Choroid plexus epithelial cell (primary cell): ENCODE data around the gene CACUL1.
A peak's percentile ranks its signal among the peaks of the same experiment; 100 is the strongest.
"Not testable (repeated sequence)": the region's sequence is repeated elsewhere in the genome, so short reads cannot be mapped to it uniquely, and the experiment has no call there.

Source experiments
- DNase-seq: peaks from one replicate; pipeline ENCODE4 v3.0.0-alpha.2; 2010; ENCODE audit warnings: low read depth
- H3K4me3 ChIP-seq: 2 replicates; pipeline ENCODE4 v1.5.1; 2011; ENCODE audit warnings: low read depth, mild to moderate bottlenecking, control low read depth, low read length, moderate library complexity
- TF ChIP-seq, protein P1 (sequence below): conservative IDR thresholded peaks from 2 replicates; pipeline ENCODE4 v1.5.1; 2011; ENCODE audit warnings: low read depth, mild to moderate bottlenecking, control low read depth, inconsistent platforms, low read length, moderate library complexity

CACUL1 gene

DNA sequence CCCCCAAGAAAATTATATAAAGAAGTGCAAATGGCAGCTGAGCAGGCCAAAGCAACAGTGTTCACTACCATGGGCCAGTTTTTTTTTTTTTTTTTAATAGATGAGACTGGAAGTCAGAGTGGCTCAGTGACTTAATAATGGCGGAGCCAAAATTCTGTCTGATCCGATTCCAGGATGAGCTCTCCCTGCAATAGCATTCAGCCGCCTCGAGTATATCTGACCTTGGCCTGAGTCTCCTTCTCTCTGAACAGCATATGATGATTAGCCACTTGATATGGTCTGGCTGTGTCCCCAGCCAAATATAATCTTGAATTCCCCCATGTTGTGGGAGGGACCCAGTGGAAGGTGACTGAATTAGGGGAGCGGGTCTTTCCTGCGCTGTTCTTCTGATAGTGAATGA lies 82.6 kb downstream of the CACUL1 start:
- DNase-seq = no peak
- TF ChIP-seq, protein P1, sequence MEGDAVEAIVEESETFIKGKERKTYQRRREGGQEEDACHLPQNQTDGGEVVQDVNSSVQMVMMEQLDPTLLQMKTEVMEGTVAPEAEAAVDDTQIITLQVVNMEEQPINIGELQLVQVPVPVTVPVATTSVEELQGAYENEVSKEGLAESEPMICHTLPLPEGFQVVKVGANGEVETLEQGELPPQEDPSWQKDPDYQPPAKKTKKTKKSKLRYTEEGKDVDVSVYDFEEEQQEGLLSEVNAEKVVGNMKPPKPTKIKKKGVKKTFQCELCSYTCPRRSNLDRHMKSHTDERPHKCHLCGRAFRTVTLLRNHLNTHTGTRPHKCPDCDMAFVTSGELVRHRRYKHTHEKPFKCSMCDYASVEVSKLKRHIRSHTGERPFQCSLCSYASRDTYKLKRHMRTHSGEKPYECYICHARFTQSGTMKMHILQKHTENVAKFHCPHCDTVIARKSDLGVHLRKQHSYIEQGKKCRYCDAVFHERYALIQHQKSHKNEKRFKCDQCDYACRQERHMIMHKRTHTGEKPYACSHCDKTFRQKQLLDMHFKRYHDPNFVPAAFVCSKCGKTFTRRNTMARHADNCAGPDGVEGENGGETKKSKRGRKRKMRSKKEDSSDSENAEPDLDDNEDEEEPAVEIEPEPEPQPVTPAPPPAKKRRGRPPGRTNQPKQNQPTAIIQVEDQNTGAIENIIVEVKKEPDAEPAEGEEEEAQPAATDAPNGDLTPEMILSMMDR = no peak
- H3K4me3 ChIP-seq = no peak overlapping the region

DNA sequence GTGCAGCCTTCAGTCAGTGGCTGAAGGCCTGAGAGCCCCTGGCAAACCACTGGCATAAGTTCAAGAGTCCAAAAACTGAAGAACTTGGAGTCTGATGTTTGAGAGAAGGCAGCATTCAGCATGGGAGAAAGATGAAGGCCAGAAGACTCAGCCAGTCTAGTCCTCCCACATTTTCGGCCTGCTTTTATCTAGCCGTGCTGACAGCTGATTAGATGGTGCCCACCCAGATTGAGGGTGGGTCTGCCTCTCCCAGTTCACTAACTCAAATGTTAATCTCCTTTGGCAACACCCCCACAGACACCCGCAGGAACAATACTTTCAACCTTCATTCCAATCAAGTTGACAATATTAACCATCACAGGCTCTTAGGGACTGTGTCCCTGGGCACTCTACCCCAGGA lies 83.5 kb downstream of the CACUL1 start:
- H3K4me3 ChIP-seq, DNase-seq: not testable (repeated sequence)

DNA sequence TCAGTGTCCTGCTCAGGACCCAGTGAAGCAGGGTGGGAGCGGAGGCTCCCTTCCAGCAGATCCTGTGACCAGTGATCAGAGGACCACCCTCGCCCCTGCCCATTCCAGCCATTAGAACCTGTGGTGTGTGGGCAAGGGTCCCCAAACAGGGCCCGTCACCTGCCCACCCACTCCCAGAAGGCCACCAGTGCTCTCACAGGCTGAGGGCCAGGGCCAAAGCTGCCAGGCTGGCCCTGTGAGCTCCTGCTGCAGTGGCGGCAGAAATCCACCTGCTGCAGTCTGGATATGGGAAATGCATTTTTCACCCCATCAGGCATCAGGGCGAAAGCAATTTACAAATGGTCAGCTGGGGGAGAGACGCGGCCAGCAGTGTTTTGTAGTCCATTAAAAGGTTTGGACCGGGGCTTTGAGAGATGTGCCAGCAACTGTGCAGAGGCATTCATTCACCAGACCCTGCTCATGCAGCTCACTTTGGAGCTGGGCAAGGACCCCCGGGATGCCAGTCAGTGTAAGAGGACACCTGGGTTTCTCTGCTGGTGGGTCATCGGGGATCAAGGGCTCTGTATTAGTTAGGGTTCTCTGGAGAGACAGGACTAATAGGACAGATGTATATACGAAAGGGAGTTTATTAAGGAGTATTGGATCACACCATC lies 84.2 kb downstream of the CACUL1 start:
- TF ChIP-seq, protein P1 = no peak
- H3K4me3 ChIP-seq = no peak overlapping the region
- DNase-seq = no peak

DNA sequence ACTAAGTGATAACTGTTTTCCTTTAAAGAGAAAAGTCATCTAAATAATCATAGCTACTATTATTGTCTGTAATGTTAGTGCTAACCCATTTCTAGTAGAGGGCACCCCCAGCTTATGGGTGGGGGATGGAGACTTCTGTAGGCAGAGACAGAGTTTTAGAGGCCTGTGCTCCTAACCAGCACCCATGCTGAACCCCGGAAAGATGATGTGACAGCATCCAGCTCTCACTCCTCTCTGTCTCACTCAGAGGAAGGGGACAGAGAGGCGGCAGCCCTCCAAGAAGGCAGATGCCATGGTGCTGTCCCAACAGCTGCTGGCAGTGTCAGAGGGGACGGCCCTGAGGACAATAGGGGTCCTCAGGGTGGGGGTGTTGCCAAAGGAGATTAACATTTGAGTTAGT lies 84.9 kb downstream of the CACUL1 start:
- no peak for DNase-seq
- no peak overlapping the region for H3K4me3 ChIP-seq
- TF ChIP-seq, protein P1 = no peak

DNA sequence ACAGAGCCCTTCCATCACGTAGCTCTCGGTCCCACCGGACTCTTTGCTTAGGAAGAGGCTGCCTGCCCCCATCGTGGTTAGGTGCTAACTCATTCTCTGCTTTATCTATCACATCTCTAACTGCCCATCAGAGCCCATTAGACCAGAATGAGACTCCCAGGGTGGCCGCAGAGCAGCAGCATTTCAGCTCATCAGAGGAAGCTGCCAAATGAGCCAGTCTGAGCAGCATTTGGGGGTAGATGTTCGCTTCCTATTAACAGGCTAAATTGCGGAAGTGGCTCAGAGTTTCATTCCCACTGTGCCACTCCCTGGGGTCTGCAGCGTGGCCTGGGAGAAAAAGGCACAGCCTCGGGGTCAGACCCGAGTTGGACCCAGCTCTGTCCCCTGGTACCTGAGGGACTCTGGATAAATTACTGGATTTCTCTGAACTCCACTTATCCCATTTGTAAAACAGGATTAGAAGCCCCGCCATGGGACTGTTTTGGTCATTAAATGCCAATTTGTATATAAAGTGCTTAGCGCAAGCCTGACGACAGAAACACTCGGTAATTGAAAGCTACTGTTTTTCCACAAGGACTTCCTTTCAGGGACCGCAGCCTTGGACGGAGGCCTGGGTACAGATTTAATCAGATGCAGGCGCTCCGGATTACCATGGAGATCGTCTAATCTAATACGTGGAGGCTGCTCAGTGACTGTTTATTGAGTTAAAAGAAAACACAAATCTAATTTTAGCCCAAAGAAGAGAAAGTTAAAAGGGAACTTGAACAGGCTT lies 85.6 kb downstream of the CACUL1 start:
- peak; percentile 47 for DNase-seq
- no peak overlapping the region for H3K4me3 ChIP-seq
- TF ChIP-seq, protein P1 = no peak

DNA sequence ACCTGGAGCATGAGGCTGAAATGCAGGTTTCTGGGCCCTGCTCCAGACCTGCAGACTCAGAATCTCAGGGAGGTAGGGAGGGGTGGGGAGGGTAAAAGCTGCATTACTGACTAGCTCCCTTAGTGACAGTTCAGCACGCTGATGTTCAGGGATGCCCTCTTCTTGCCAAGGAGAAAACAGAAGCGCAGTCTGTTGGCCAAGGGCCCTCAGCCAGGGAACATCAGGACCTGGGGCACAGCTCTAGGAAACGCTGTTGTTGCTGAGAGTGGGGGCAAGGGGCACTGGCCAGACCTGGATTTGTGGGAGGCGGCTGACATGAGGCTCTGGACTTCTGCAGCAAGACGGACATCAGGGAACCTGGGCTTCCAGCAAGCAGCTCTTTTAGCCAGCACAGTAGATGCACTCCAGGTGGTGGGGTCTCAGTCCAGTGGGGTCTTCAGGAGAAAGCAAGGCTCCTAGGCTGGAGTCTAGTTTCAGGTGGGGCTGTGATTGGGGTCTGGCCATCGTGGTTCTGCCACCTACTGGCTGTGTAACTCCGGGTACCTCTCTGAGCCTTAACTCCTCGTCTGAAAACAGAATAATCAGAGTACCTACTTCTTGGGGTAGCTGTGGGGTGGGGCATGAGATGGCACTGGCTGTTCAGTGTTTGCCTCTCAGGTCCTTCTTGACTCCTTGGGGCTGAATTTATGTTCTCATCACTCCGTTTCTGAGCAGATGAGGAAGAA lies 86.4 kb downstream of the CACUL1 start:
- no peak overlapping the region for H3K4me3 ChIP-seq
- DNase-seq = no peak
- TF ChIP-seq, protein P1 = peak; percentile 19

DNA sequence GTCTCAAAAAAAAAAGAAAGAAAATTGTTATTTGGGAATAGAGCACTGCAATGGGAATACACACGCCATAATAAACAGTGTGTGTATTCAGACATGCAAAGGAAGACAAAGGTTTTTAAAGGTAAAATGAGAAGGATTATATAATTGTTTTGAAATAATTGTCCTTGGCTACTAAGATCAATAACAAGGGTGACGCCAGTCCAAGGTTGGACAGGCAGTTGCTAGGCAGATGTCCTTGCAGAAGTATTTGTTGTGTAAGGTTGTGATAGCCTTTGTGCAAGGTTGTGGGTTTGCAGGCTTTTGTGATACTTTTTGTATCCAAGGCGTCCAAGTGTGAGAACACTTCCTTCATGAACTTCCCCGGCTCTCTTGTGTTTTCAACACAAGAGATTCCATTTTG lies 87.0 kb downstream of the CACUL1 start:
- TF ChIP-seq, protein P1 = no peak
- no peak overlapping the region for H3K4me3 ChIP-seq
- no peak for DNase-seq
